ENCODE measurements around the gene SLC4A7. TPM values are rescaled to one million over a fixed set of nuclear protein-coding genes. Genes with fewer than 3 reads are reported as not detected.
"Not testable (repeated sequence)": the region's sequence is repeated elsewhere in the genome, so short reads cannot be mapped to it uniquely, and the experiment has no call there.

The SLC4A7 gene
- total and polyA plus RNA-seq, 3 experiments from 2014 or later, result 16.9 to 55.9 (median 55.0) TPM

DNA sequence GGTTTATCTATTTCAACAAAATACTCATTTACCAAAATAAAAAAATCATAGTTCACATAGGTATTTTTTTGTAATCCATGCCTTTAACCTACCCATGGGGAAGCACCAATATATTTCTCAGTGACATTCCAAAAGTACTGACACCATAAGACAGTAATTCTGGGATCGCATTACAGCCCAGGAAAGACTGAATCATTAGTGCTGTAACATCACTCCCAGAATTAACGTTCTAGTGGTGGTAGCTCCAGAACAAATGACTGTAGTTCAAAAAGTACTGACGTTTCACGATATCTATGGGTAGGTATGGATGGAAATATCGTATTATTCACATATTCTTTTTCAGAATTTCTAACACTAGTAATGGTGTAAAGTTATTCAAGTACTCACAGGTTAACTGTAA lies 60.7 kb downstream of the SLC4A7 start:
- no peak for DNase-seq
- Histone ChIP-seq H3K27ac (ENCODE audit: low read depth, low read length) (no peak overlapping the region), H3K4me1 (ENCODE audit: insufficient read depth, low read length) (no peaks in the 10 kb centered on the region), H3K27me3 (ENCODE audit: insufficient read depth, low read length, poor library complexity, severe bottlenecking) (no peaks in the 10 kb centered on the region), H3K36me3 (ENCODE audit: insufficient read depth, low read length) (peaks cover 14% of the 10 kb centered on the region), H3K9me3 (ENCODE audit: low read length) (no peaks in the 10 kb centered on the region), H3K4me3 (ENCODE audit: low read length) (no peak overlapping the region)
- H3K4me3 Mint-ChIP-seq, result no peak overlapping the region
- H3K9me3 Mint-ChIP-seq, result no peaks in the 10 kb centered on the region
- H3K27ac Mint-ChIP-seq, result peak overlapping the region in 2 of 8 donors; percentile 1 to 55
- CTCF ChIA-PET, result no interaction called here
- peaks cover 9 to 72% (median 16%) of the 10 kb centered on the region in 3 donors for H3K36me3 Mint-ChIP-seq
- POLR2A ChIA-PET, result no interaction called here
- H3K27me3 Mint-ChIP-seq, result no peaks in the 10 kb centered on the region
- peaks cover 2 to 8% (median 5%) of the 10 kb centered on the region in 3 donors for H3K4me1 Mint-ChIP-seq

DNA sequence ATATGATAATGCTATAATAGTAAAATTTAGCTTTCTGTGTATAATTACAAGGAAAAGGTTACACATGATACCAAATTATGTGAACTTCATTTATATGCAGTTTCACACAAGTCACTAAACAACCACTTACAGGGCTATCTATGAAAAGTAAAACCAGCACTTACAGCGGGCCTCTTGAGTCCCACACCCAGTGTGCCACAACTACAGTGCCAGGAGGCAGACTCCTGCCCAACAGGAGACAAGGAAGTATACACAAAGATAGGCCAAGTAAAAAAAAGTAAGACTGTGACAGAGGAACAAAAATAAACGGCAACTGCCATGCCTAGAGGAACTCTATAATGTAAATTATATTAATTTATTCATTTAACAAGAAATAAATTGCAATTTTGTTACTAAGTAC lies 61.6 kb downstream of the SLC4A7 start:
- peak overlapping the region in 1 of 8 donors; percentile 54 for H3K27ac Mint-ChIP-seq
- Histone ChIP-seq H3K27me3 (ENCODE audit: insufficient read depth, low read length, poor library complexity, severe bottlenecking) (no peaks in the 10 kb centered on the region), H3K4me1 (ENCODE audit: insufficient read depth, low read length) (no peaks in the 10 kb centered on the region), H3K27ac (ENCODE audit: low read depth, low read length) (no peak overlapping the region), H3K4me3 (ENCODE audit: low read length) (no peak overlapping the region), H3K9me3 (ENCODE audit: low read length) (no peaks in the 10 kb centered on the region), H3K36me3 (ENCODE audit: insufficient read depth, low read length) (peaks cover 14% of the 10 kb centered on the region)
- no peak for DNase-seq
- no peaks in the 10 kb centered on the region for H3K27me3 Mint-ChIP-seq
- CTCF ChIA-PET, result no interaction called here
- no peak overlapping the region for H3K4me3 Mint-ChIP-seq
- H3K36me3 Mint-ChIP-seq, result peaks cover 8 to 72% (median 19%) of the 10 kb centered on the region in 3 donors
- POLR2A ChIA-PET, result no interaction called here
- H3K9me3 Mint-ChIP-seq, result no peaks in the 10 kb centered on the region
- peaks cover 2 to 13% (median 8%) of the 10 kb centered on the region in 3 donors for H3K4me1 Mint-ChIP-seq

DNA sequence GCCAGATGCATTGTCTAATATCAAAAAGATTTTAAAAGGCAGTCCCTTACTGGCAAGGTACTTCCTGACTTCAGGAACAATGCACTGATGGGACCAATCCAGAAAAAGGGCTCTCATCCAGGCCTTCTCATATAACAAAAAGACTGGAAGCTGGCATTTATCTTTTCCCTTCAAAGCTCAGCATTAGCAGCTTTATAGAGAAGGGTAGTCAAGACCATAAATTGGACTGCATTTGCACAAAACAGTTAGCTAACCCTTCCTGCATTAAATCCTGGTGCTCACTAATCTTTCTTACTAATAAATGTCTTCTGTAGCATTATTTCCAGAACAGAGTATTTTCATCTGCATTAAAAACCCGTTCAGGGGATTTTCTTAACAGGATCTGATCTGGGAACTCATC lies 69.0 kb downstream of the SLC4A7 start:
- no peaks in the 10 kb centered on the region for H3K27me3 ChIP-seq (ENCODE audit: insufficient read depth, low read length, poor library complexity, severe bottlenecking)
- Mint-ChIP-seq H3K27ac (peak overlapping the region in 1 of 8 donors; percentile 76), H3K4me1 (peaks cover 2 to 32% (median 30%) of the 10 kb centered on the region in 3 donors), H3K9me3 (no peaks in the 10 kb centered on the region), H3K4me3 (no peak overlapping the region), H3K27me3 (no peaks in the 10 kb centered on the region), H3K36me3 (peaks cover 18 to 77% (median 23%) of the 10 kb centered on the region in 3 donors)
- no peak overlapping the region for H3K4me3 ChIP-seq (ENCODE audit: low read length)
- peaks cover 3% of the 10 kb centered on the region for H3K36me3 ChIP-seq (ENCODE audit: insufficient read depth, low read length)
- DNase-seq, result no peak
- no peak overlapping the region for H3K27ac ChIP-seq (ENCODE audit: low read depth, low read length)
- CTCF ChIA-PET, result no interaction called here
- POLR2A ChIA-PET, result no interaction called here
- no peaks in the 10 kb centered on the region for H3K4me1 ChIP-seq (ENCODE audit: insufficient read depth, low read length)
- no peaks in the 10 kb centered on the region for H3K9me3 ChIP-seq (ENCODE audit: low read length)

DNA sequence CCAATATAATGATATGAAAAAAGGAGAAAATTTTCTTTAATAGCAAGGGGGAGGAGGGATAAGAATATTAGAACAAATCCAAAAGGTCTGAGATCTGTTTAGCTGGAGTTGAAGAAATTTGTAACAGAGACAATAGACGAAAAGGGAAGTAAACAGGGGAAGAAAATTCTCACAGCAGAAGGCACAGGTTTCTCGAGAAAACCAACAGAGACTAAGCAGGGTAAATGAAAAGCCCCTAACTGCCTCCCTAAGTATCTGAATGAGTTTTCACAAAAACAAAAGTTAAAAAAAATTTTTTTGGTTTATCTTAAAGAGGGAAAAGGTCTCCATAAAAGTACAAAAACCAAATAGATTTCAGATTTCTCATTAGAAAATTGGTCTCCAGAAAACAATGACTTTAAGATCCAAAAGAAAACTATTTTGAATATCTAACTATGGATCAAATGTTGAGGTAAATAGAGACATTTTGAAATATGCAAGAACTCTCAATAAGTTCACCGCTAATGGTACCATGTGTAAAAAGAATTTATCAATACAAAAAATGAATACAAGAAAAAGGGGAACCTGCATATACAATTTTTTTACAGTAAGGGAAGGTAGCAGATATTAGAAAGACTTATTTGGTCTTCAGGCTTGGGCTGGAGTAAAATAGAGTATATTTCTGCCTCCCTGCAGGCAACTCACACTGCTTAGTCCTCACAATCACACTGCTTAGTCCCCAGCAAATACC lies 91.1 kb downstream of the SLC4A7 start:
- ChIA-PET POLR2A (no interaction called here), CTCF (no interaction called here)
- no peaks in the 10 kb centered on the region for H3K27me3 ChIP-seq (ENCODE audit: insufficient read depth, low read length, poor library complexity, severe bottlenecking)
- Mint-ChIP-seq H3K27me3 (no peaks in the 10 kb centered on the region), H3K9me3 (no peaks in the 10 kb centered on the region), H3K27ac (peak overlapping the region in 1 of 8 donors; percentile 60), H3K4me3 (no peak overlapping the region), H3K4me1 (peaks cover 4 to 5% (median 5%) of the 10 kb centered on the region in 3 donors), H3K36me3 (peaks cover 5 to 75% (median 29%) of the 10 kb centered on the region in 3 donors)
- H3K36me3 ChIP-seq (ENCODE audit: insufficient read depth, low read length), result peaks cover 8% of the 10 kb centered on the region
- H3K4me1 ChIP-seq (ENCODE audit: insufficient read depth, low read length), result no peaks in the 10 kb centered on the region
- DNase-seq, result no peak
- H3K9me3 ChIP-seq (ENCODE audit: low read length), result no peaks in the 10 kb centered on the region
- no peak overlapping the region for H3K4me3 ChIP-seq (ENCODE audit: low read length)
- H3K27ac ChIP-seq (ENCODE audit: low read depth, low read length), result no peak overlapping the region

DNA sequence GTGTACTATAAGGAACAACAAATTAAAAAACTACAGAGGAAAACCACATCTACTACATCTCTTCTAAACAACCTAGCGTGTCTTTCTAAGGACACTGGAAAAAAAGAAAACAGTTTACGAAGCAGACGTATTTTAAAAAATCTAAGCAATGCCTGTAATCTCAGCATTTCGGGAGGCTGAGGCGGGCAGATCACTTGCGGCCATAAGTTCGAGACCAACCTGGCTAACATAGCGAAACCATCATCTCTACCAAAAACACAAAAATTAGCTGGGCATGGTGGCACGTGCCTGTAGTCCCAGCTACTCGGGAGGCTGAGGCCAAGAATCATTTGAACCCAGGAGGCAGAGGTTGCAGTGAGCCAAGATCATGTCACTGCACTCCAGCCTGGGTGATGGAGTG lies 91.8 kb downstream of the SLC4A7 start:
- H3K27me3 ChIP-seq (ENCODE audit: insufficient read depth, low read length, poor library complexity, severe bottlenecking); H3K4me3 Mint-ChIP-seq; H3K27ac ChIP-seq (ENCODE audit: low read depth, low read length); H3K4me3 ChIP-seq (ENCODE audit: low read length); POLR2A ChIA-PET; H3K9me3 Mint-ChIP-seq; H3K4me1 Mint-ChIP-seq; DNase-seq; H3K27me3 Mint-ChIP-seq; CTCF ChIA-PET; H3K4me1 ChIP-seq (ENCODE audit: insufficient read depth, low read length); H3K36me3 ChIP-seq (ENCODE audit: insufficient read depth, low read length); H3K9me3 ChIP-seq (ENCODE audit: low read length): not testable (repeated sequence)
- Mint-ChIP-seq H3K27ac (peak overlapping the region in 3 of 8 donors; percentile 11 to 80 (median 34)), H3K36me3 (peaks cover 5 to 72% (median 28%) of the 10 kb centered on the region in 3 donors)

GRCh38 chr3:27391796-27392195 lies 92.4 kb downstream of the SLC4A7 start:
- DNase-seq, result no peak
- ChIA-PET CTCF (no interaction called here), POLR2A (no interaction called here)
- Histone ChIP-seq H3K27me3 (ENCODE audit: insufficient read depth, low read length, poor library complexity, severe bottlenecking) (no peaks in the 10 kb centered on the region), H3K9me3 (ENCODE audit: low read length) (no peaks in the 10 kb centered on the region), H3K4me1 (ENCODE audit: insufficient read depth, low read length) (no peaks in the 10 kb centered on the region), H3K36me3 (ENCODE audit: insufficient read depth, low read length) (peaks cover 5% of the 10 kb centered on the region), H3K27ac (ENCODE audit: low read depth, low read length) (no peak overlapping the region), H3K4me3 (ENCODE audit: low read length) (no peak overlapping the region)
- H3K4me1 Mint-ChIP-seq, result peaks cover 4 to 7% (median 5%) of the 10 kb centered on the region in 3 donors
- H3K4me3 Mint-ChIP-seq, result no peak overlapping the region
- no peaks in the 10 kb centered on the region for H3K9me3 Mint-ChIP-seq
- H3K27me3 Mint-ChIP-seq, result no peaks in the 10 kb centered on the region
- H3K36me3 Mint-ChIP-seq, result peaks cover 5 to 71% (median 26%) of the 10 kb centered on the region in 3 donors
- H3K27ac Mint-ChIP-seq, result peak overlapping the region in 4 of 8 donors; percentile 12 to 64 (median 26)

GRCh38 chr3:27387625-27388024 lies 96.6 kb downstream of the SLC4A7 start:
- H3K36me3 Mint-ChIP-seq, result peaks cover 9 to 76% (median 33%) of the 10 kb centered on the region in 3 donors
- POLR2A ChIA-PET, result no interaction called here
- H3K4me1 Mint-ChIP-seq, result peaks cover 5 to 11% (median 8%) of the 10 kb centered on the region in 3 donors

GRCh38 chr3:27385504-27385903 lies 98.7 kb downstream of the SLC4A7 start:
- Histone ChIP-seq H3K9me3 (ENCODE audit: low read length) (no peaks in the 10 kb centered on the region), H3K36me3 (ENCODE audit: insufficient read depth, low read length) (peaks cover 7% of the 10 kb centered on the region), H3K4me3 (ENCODE audit: low read length) (no peak overlapping the region), H3K27me3 (ENCODE audit: insufficient read depth, low read length, poor library complexity, severe bottlenecking) (no peaks in the 10 kb centered on the region), H3K27ac (ENCODE audit: low read depth, low read length) (no peak overlapping the region), H3K4me1 (ENCODE audit: insufficient read depth, low read length) (no peaks in the 10 kb centered on the region)
- peaks cover 11 to 73% (median 21%) of the 10 kb centered on the region in 3 donors for H3K36me3 Mint-ChIP-seq
- no peak for DNase-seq
- H3K9me3 Mint-ChIP-seq, result no peaks in the 10 kb centered on the region
- no peaks in the 10 kb centered on the region for H3K27me3 Mint-ChIP-seq
- H3K4me3 Mint-ChIP-seq, result no peak overlapping the region
- ChIA-PET CTCF (no interaction called here), POLR2A (no interaction called here)
- peak overlapping the region in 2 of 8 donors; percentile 58 to 66 for H3K27ac Mint-ChIP-seq
- H3K4me1 Mint-ChIP-seq, result peaks cover 0 to 11% (median 4%) of the 10 kb centered on the region in 3 donors

More at GRCh38 chr3:27387625-27388024, 96.6 kb downstream of the SLC4A7 start:
- no peak overlapping the region for H3K4me3 ChIP-seq (ENCODE audit: low read length)
- H3K4me1 ChIP-seq (ENCODE audit: insufficient read depth, low read length), result no peaks in the 10 kb centered on the region
- H3K36me3 ChIP-seq (ENCODE audit: insufficient read depth, low read length), result peaks cover 7% of the 10 kb centered on the region
- no peaks in the 10 kb centered on the region for H3K9me3 ChIP-seq (ENCODE audit: low read length)
- CTCF ChIA-PET, result no interaction called here
- Mint-ChIP-seq H3K27ac (peak overlapping the region in 5 of 8 donors; percentile 2 to 65 (median 22)), H3K9me3 (no peaks in the 10 kb centered on the region), H3K27me3 (no peaks in the 10 kb centered on the region), H3K4me3 (no peak overlapping the region)
- no peaks in the 10 kb centered on the region for H3K27me3 ChIP-seq (ENCODE audit: insufficient read depth, low read length, poor library complexity, severe bottlenecking)
- no peak for DNase-seq
- H3K27ac ChIP-seq (ENCODE audit: low read depth, low read length), result no peak overlapping the region

Data from CD8-positive, alpha-beta memory T cell (primary cell).